ENCODE data around the gene MADD.
"Not testable (repeated sequence)": the region's sequence is repeated elsewhere in the genome, so short reads cannot be mapped to it uniquely, and the experiment has no call there.

The MADD gene

GRCh38 chr11:47278058-47278457 lies 8.1 kb downstream of the MADD start:
- no peak for DNase-seq

GRCh38 chr11:47278769-47279168 lies 8.8 kb downstream of the MADD start:
- no peak for DNase-seq

GRCh38 chr11:47280099-47280498 lies 10.2 kb downstream of the MADD start:
- DNase-seq: no peak

DNA sequence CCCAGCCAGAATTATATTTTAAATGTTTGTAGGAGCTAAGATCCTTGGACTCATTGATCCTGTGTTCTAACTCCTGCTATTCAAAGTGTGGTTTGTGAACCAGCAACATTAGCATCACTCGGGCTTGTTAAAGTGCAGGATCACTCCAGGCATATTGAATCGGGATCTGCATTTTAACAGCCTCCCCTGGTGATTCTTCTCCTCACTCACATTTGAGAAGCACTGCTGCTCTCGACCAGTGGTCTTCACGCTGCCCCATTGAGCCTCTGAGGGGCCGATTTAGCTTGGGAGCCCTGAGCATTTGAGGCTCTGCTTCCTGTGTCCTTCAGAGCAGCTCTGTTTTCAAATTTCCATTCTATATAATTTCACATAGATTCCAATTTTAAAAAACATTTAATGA lies 10.9 kb downstream of the MADD start:
- no peak for DNase-seq

DNA sequence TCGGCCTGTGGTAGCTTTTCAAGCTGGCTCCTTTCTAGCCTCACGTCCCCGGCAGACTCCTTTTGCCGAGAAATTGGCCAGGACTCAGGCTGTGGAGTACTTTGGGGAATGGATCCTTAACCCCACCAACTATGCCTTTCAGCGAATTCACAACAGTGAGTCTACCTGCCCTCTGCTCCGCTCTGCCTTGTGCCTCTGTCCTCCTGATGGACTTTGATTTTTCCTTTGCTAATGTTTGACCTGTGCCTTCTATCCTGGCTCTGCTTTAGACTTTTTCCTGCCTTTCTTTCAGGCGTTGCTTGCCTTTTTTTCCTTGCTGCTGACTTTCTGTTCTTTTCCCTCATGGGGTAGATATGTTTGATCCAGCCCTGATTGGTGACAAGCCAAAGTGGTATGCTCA lies 12.5 kb downstream of the MADD start:
- no peak for DNase-seq

DNA sequence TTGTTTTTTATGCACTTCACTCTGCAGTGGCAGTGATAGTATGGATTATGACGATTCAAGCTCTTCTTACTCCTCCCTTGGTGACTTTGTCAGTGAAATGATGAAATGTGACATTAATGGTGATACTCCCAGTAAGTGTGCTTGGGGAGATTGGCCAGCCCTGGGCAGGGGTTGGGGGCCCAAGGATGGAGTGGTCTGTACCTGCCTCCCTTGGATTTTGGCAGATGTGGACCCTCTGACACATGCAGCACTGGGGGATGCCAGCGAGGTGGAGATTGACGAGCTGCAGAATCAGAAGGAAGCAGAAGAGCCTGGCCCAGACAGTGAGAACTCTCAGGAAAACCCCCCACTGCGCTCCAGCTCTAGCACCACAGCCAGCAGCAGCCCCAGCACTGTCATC lies 14.2 kb downstream of the MADD start:
- no peak for DNase-seq

GRCh38 chr11:47285969-47286770 lies 16.2 kb downstream of the MADD start:
- DNase-seq: no peak

GRCh38 chr11:47288066-47288465 lies 18.1 kb downstream of the MADD start:
- no peak for DNase-seq

DNA sequence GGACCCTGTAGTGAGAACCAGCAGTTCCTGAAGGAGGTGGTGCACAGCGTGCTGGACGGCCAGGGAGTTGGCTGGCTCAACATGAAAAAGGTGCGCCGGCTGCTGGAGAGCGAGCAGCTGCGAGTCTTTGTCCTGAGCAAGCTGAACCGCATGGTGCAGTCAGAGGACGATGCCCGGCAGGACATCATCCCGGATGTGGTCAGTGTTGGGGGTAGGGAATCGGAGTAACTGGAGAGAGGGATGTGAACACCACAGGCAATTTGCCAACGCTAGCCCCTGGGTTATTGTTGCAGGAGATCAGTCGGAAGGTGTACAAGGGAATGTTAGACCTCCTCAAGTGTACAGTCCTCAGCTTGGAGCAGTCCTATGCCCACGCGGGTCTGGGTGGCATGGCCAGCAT lies 19.9 kb downstream of the MADD start:
- DNase-seq: no peak

GRCh38 chr11:47295385-47295784 lies 25.5 kb downstream of the MADD start:
- no peak for DNase-seq

- DNase-seq: no peak
Observed at GRCh38 chr11:47296045-47296444, 26.1 kb downstream of the MADD start.

- no peak for DNase-seq
Observed at GRCh38 chr11:47299078-47299477, 29.1 kb downstream of the MADD start.

DNA sequence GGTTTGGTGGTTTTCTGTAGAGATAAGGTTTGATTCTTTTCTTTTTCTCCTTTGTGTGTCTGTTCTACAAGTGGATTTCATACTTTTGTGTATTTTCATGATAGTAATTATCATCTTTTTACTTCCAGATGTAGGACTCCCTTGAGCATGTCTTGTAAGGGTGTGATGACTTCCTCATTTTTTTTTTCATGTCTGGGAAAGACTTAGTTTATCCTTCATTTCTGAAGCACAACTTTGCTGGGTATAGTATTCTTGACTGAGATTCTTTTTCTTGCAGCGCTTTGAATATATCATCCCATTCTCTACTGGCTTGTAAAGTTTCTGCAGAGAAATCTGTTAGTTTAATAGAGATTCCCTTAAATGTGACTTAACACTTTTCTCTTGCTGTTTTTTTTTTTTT lies 32.9 kb downstream of the MADD start:
- DNase-seq: no peak

- DNase-seq: no peak
Observed at GRCh38 chr11:47305734-47306483, 36.0 kb downstream of the MADD start.

DNA sequence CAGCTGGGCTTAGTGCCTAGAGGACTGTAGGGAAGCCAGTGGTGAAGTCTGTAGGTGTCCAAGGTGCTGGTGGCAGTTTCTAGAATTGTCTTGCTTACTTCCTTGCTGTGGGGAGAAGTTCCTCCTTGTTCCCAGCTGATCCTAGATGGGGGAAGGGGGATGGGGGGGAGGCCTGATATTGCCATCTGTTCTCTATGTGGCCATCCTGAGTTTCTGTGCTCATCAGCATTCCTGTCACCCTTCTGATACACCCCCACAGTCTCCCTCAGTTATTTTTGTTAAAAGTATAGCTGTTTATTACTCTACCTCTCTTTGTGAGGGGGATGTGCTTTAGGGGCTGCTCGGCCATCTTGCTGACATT lies 36.5 kb downstream of the MADD start:
- DNase-seq: no peak

DNA sequence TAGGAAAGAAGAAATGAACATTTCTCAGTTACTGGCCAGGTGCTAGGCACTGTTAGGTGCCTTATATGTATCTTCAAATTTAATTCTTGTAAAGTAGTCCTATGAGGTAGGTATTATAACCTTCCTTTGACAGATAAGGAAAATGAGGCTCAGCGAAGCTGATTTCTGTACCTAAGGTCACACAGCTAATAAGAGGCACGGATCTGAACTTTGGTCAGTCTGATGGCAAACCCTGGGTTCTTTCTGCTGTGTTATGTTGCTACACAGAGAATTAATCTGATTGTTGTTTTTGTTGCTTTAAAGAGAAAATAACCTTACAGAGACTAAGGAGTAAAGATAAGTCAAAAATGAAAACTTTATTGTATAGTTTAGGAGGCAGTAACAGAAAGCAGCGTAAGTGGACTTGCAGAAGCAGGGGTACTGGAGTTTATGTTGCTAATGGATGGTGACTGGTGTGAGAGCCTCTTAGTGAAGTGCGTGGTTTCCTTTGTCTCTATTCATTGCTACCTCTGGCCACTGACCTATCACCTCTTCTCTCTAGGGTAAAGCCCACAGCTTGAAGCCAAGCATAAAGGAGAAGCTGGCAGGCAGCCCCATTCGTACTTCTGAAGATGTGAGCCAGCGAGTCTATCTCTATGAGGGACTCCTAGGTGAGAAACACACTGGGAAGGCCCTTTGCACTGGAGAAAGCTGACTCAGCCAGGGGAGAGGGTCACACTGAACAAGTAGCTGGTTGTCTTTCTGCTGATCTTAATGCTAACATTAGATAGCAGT lies 38.3 kb downstream of the MADD start:
- DNase-seq: no peak

- DNase-seq: no peak
Observed at GRCh38 chr11:47314992-47315391, 45.1 kb downstream of the MADD start.

- DNase-seq: not testable (repeated sequence)
Observed at GRCh38 chr11:47316501-47316900, 46.6 kb downstream of the MADD start.

GRCh38 chr11:47317064-47317828 lies 47.3 kb downstream of the MADD start:
- DNase-seq: no peak

DNA sequence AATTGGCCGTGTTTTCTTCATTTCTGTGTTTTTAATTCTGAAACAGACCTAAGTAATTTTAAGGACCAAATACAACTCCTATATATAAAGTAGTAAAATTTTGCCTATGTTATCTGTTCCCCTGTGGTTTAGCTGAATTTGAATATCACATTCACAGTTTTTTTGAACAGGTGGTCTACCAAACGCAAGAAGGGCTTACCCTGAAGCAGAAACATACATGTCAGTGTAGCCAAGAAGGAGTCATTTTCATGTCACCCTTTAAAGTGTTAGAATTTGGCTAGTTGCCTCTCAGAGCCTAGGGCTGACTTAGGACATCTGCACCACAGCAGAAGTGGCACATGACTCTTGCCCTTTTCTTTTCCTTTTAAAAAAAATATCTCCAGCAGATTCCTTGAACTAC lies 48.2 kb downstream of the MADD start:
- DNase-seq: no peak

DNA sequence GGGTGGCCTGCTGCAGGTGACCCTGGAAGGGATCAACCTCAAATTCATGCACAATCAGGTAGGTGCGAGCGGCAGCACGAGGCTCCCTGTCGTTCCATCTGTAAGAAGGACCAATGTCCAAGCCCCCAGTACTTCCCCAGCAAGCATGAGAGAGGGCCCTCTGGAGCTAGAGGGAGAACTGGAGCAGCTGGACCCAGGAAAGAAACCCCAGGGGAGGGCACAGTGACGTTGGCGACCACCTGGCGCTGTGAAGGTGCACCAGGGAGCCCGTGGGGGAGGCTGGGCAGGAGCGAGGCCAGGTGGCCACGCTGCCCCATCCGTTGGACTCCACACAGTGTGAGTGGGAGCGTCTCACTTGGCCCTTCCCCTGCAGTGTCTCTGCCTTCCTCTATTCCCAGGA lies 54.6 kb downstream of the MADD start:
- no peak for DNase-seq

DNA sequence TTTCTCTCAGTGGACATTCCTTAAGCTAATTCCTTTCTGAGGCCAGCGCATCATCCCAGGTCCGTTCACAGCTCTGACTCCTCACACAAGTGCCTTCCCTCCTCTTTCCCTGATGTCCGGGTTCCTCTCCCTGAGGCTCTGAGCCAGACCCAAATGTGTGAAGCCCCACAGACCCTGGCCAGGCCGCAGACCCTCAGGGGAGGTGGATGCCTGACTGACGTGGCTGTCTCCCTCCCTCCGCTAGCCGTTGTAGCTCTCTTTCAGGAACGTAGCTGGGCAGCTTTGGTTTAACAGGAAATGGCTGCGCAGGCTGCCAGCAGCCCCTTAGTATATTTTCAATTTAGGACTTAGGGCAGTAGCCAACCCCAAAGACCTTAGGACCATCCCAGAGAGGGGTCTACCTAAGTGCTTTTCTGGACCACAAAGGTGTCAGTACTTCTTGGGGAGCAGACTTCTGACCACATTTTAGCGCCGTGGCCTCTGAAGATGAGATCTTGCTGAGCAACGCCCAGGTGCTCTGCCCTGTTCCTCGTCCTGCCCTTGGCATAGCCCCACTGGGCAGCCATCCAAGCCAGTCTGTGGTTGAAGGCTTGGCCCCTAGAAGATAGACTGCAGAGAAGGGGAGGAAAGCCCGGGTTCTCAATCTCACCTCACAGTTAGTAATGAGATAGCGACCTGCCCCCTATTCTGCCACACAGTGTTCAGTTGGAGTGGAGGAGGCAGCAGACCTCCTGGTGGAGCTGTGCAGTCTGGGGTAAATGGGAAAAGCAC lies 55.5 kb downstream of the MADD start:
- DNase-seq: no peak

Data from NK-92 treated with Interleukin-12 subunit alpha and Interleukin-12 subunit beta, amount 100 ng/mL, for 24 hours (cell line).